Activated naive CD8-positive, alpha-beta T cell treated with anti-CD3 and anti-CD28 coated beads, Interleukin-2, amount 10 ng/mL, durations not matched to agents 7 days and 5 days (primary cell): ENCODE results near the gene SKOR1. TPM values are rescaled to one million over a fixed set of nuclear protein-coding genes. Genes with fewer than 3 reads are reported as not detected.

ENCODE experiments used
- ATAC-seq: fragments of 150-1000 bp; cut with Tn5 transposase; one replicate; pipeline ENCODE4 v1.10.0; 2021; ENCODE audit warnings: low read depth, moderate library complexity
- POLR2A ChIA-PET: fragments of 350-600 bp; sonication (Branson Sonifier 250); formaldehyde crosslinking; loops from one replicate; lab custom pipeline; 2021; ENCODE audit warnings: antibody characterized with exemption; lab: Charles Lee
- DNase-seq: peaks from one replicate; pipeline ENCODE4 v3.0.0; 2021
- H3K27ac Mint-ChIP-seq: one replicate; pipeline ENCODE4 v1.8.0; 2022; ENCODE audit warnings: mild to moderate bottlenecking, mixed read lengths
- H3K27me3 Mint-ChIP-seq: one replicate; pipeline ENCODE4 v1.8.0; 2022; ENCODE audit warnings: mild to moderate bottlenecking, moderate library complexity, mixed read lengths
- H3K36me3 Mint-ChIP-seq: one replicate; pipeline ENCODE4 v1.8.0; 2021; ENCODE audit warnings: mild to moderate bottlenecking, mixed read lengths
- H3K4me1 Mint-ChIP-seq: one replicate; pipeline ENCODE4 v1.8.0; 2021; ENCODE audit warnings: mixed read lengths
- H3K4me3 Mint-ChIP-seq: one replicate; pipeline ENCODE4 v1.8.0; 2022; ENCODE audit warnings: mild to moderate bottlenecking, moderate library complexity, mixed read lengths
- H3K9me3 Mint-ChIP-seq: one replicate; pipeline ENCODE4 v1.8.0; 2021; ENCODE audit warnings: mixed read lengths
- total RNA-seq, 2 experiments: library from RNA; stranded (reverse); gene quantifications; one replicate each; pipeline ENCODE4 v1.2.3, GENCODE V29; 2021

SKOR1 gene
- total RNA-seq, 2 experiments from 2014 or later: 0.71 to 0.89 TPM

DNA sequence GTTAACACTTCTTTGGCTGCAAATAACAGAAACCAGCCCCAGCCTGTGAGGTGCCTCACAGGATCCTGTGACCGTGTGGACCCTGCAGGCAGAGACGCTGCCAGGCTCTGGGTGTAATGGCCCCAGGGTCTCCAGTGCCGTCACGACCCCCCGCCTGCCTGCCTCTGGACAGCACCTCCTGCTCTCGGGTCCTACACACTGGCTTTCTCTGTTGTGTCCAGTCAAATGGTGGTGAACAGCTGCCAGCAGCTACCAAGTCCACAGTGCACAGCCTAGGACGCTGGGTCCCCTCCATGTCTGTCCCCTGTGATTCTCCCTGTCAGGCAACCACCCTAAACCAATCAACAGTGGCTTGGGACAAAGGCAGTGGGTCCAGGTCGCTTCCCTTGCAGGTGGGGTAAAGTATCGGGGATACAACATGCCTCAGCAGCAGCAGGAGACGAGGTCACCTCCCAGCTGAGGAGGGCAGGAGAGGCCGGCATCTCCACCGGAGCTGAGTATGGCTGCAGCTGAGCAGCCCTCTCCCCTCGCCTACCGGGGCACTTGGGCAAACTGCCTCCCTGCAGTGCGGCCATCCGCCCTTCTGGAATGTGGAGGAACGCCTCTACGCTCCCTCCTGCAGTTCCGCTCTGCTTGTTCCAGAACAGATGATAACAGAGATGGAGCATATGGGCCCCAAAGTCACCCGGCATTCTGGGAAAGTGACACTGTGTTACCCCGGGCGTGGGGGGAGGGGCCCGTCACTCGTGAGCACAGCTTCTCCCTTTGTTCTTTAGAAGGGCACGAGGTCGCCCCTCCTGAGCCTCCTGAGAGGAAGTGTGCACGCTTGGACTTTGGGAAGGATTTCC is 21.1 kb upstream of the SKOR1 start:
- H3K4me1 Mint-ChIP-seq: no peaks in the 10 kb centered on the region
- ATAC-seq (no peak), DNase-seq (no peak)
- no peaks in the 10 kb centered on the region for H3K36me3 Mint-ChIP-seq
- H3K4me3 Mint-ChIP-seq: no peak overlapping the region
- no peaks in the 10 kb centered on the region for H3K27me3 Mint-ChIP-seq
- H3K27ac Mint-ChIP-seq: no peak overlapping the region
- no peaks in the 10 kb centered on the region for H3K9me3 Mint-ChIP-seq
- POLR2A ChIA-PET: no interaction called here

DNA sequence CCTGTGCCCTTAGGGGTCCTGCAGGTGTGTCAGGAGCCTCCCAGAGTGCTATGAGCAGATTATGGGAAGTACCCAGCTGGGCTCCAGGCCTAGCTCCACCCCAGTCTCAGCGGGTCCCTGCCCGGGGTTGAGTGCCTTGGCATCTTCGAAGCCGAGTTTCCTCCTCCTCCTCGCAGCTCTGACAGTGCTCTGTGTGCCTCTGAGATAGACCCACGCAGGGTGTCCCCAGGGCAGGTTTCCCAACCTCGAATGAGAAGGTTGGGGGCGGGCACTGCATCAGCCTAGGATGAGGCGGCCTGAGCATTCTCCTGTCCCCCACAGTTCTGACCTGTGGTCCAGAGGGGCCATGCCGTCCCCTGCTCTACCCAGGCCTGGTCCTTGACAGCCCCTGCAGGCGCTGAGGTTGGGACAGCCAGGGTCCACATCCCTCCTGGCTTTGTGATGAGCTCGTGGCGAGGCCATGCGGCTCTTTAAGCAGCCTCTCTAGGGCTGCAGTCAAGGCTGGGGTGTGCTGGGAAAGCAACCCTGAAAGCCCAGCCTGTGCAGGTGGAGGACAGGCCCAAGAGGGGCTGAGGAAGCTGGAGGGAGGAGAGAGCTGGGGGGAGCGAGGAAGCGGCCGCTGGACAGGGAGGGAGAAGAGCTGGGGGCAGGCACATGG is 20.2 kb upstream of the SKOR1 start:
- ATAC-seq: no peak
- no peak overlapping the region for H3K27ac Mint-ChIP-seq
- POLR2A ChIA-PET: no interaction called here
- no peaks in the 10 kb centered on the region for H3K27me3 Mint-ChIP-seq
- no peaks in the 10 kb centered on the region for H3K4me1 Mint-ChIP-seq
- no peaks in the 10 kb centered on the region for H3K36me3 Mint-ChIP-seq
- no peaks in the 10 kb centered on the region for H3K9me3 Mint-ChIP-seq
- DNase-seq: no peak
- H3K4me3 Mint-ChIP-seq: no peak overlapping the region

- no peaks in the 10 kb centered on the region for H3K9me3 Mint-ChIP-seq
- H3K27me3 Mint-ChIP-seq: no peaks in the 10 kb centered on the region
- ATAC-seq: no peak
- no peak for DNase-seq
- POLR2A ChIA-PET: no interaction called here
- no peaks in the 10 kb centered on the region for H3K4me1 Mint-ChIP-seq
- H3K36me3 Mint-ChIP-seq: no peaks in the 10 kb centered on the region
- no peak overlapping the region for H3K4me3 Mint-ChIP-seq
- H3K27ac Mint-ChIP-seq: no peak overlapping the region
These were observed 19.4 kb upstream of the SKOR1 start for GRCh38 chr15:67805666-67806516.

DNA sequence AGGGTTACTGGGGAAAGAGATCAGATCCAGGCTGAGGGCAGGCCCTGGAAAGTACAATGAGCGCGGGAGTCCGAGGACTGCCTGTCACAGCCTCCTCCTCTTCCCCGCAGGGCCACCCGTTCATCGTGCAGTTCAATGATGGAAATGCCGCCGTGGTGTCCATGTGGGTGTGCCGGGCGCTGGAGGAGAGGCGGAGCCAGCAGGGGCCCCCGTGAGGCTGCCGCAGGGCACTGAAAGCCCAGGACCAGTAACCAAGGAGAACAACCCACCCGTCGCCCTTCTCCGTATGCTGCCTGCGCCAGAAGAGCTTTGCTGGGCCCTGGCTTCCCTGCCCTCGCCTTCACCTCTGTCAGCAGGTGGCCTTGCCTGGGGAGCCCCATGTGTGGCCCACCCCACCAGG is 18.8 kb upstream of the SKOR1 start:
- Mint-ChIP-seq H3K4me3 (no peak overlapping the region), H3K36me3 (no peaks in the 10 kb centered on the region)
- DNase-seq: no peak

GRCh38 chr15:67807141-67807540 is 18.2 kb upstream of the SKOR1 start:
- H3K27ac Mint-ChIP-seq: no peak overlapping the region
- DNase-seq: no peak

More for the DNA sequence above, 18.8 kb upstream of the SKOR1 start:
- Mint-ChIP-seq H3K27ac (no peak overlapping the region), H3K9me3 (no peaks in the 10 kb centered on the region), H3K27me3 (no peaks in the 10 kb centered on the region), H3K4me1 (no peaks in the 10 kb centered on the region)
- no peak for ATAC-seq
- POLR2A ChIA-PET: no interaction called here

DNA sequence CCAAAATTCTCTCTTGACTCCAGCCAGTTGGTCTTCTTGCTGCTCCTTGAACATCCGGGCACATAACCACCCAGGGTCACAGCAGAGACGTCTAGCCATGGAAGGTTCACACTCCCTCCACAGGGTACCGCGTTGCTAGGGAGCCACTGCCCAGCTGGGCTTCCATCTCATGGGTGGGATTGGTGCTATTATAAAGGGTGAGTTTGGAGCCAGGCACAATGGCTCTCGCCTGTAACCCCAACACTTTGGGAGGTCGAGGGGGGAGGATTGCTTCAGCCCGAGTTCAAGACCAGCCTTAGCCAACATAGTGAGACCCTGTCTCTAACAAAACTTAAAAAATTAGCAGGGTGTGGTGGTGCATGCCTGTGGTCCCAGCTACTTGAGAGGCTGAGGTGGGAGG is 17.5 kb upstream of the SKOR1 start:
- H3K27me3 Mint-ChIP-seq: peaks cover under 1% of the 10 kb centered on the region
- no peaks in the 10 kb centered on the region for H3K36me3 Mint-ChIP-seq
- DNase-seq (no peak), ATAC-seq (no peak)
- H3K4me3 Mint-ChIP-seq: no peak overlapping the region
- no peak overlapping the region for H3K27ac Mint-ChIP-seq
- POLR2A ChIA-PET: no interaction called here
- H3K9me3 Mint-ChIP-seq: no peaks in the 10 kb centered on the region
- peaks cover 4% of the 10 kb centered on the region for H3K4me1 Mint-ChIP-seq

More at GRCh38 chr15:67807141-67807540, 18.2 kb upstream of the SKOR1 start:
- no peaks in the 10 kb centered on the region for H3K36me3 Mint-ChIP-seq
- no peak overlapping the region for H3K4me3 Mint-ChIP-seq
- POLR2A ChIA-PET: no interaction called here
- no peak for ATAC-seq
- peaks cover 2% of the 10 kb centered on the region for H3K4me1 Mint-ChIP-seq
- no peaks in the 10 kb centered on the region for H3K9me3 Mint-ChIP-seq
- H3K27me3 Mint-ChIP-seq: no peaks in the 10 kb centered on the region

DNA sequence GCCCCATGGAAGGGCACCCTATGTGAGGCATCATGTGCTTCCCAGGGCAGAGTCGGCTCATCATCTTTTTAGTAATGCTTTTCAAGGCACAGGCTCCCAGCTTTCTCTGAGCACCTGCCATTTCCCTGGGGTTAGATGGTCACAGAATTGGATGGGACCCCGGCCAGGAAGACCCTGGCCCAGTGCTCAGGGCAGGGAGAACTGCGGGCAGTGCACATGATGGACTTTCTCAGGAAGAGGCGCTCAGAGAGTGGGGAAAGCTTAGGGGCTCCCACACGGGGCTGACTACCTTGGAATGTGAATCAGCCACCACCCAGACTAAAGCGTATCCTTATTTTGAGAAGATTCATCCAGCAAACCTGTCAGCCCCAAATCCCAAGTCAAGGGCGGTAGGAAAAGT is 16.5 kb upstream of the SKOR1 start:
- H3K4me1 Mint-ChIP-seq: peaks cover 4% of the 10 kb centered on the region
- POLR2A ChIA-PET: no interaction called here
- DNase-seq (no peak), ATAC-seq (no peak)
- H3K27me3 Mint-ChIP-seq: peaks cover 2% of the 10 kb centered on the region
- no peak overlapping the region for H3K4me3 Mint-ChIP-seq
- H3K36me3 Mint-ChIP-seq: no peaks in the 10 kb centered on the region
- no peak overlapping the region for H3K27ac Mint-ChIP-seq
- H3K9me3 Mint-ChIP-seq: no peaks in the 10 kb centered on the region

DNA sequence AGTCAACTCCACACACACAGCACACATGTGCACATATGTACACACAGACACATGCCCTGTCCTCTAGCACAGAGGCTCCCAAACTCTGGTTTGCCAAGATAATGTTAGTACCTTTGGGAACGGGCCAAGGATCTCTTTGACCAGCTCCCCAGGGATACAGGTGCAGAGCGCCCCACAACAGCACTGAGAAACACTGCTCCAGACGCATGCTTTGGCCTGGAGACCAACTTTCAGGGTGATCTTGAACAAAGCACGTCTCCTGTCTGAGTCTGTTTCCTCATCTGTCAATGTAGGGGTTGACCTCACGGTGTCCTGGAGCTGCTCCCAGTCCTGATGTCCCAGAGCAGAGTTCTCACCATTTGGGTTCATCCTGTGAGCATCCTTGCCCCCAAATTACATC is 15.9 kb upstream of the SKOR1 start:
- H3K36me3 Mint-ChIP-seq: no peaks in the 10 kb centered on the region
- H3K27me3 Mint-ChIP-seq: peaks cover 2% of the 10 kb centered on the region
- POLR2A ChIA-PET: interaction anchor here (0.5 kb wide), 1 partner anchor 1213 kb away, joined by 3 read pairs; no protein-coding TSS in a partner anchor
- ATAC-seq: no peak
- no peak overlapping the region for H3K4me3 Mint-ChIP-seq
- no peaks in the 10 kb centered on the region for H3K9me3 Mint-ChIP-seq
- no peak for DNase-seq
- H3K27ac Mint-ChIP-seq: no peak overlapping the region
- peaks cover 4% of the 10 kb centered on the region for H3K4me1 Mint-ChIP-seq

GRCh38 chr15:67809866-67810265 is 15.4 kb upstream of the SKOR1 start:
- no peaks in the 10 kb centered on the region for H3K36me3 Mint-ChIP-seq
- H3K9me3 Mint-ChIP-seq: no peaks in the 10 kb centered on the region
- H3K4me1 Mint-ChIP-seq: peaks cover 4% of the 10 kb centered on the region
- ATAC-seq (no peak), DNase-seq (no peak)
- H3K27ac Mint-ChIP-seq: no peak overlapping the region
- POLR2A ChIA-PET: interaction anchor here (0.5 to 0.6 kb wide), 2 partner anchors 79 to 1213 kb away, joined by 3 to 6 read pairs; no protein-coding TSS in a partner anchor
- H3K4me3 Mint-ChIP-seq: no peak overlapping the region
- H3K27me3 Mint-ChIP-seq: peaks cover 2% of the 10 kb centered on the region

DNA sequence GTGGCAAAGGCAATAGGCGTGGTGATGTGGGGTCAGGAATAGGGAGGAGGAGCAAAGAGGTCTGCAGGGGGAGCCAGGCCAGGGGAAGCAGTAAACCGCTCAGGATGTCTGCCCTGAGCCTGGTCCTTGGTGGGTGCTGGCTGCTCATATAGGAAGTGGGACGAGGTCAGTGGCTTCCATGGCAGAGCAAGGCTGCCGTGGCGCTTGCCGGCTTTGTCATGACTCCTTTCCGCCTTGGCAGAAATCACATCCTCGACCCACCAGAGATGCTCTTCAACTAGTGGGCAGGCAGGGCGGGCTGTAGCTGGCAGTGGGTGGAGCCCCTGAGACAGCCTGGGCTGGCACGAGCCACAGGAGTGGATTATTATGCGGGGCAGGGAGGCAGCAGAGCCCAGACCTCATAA is 13.1 kb upstream of the SKOR1 start:
- DNase-seq (no peak), ATAC-seq (peak; percentile 14)
- POLR2A ChIA-PET: interaction anchor here (0.6 kb wide), 1 partner anchor 530 kb away, joined by 3 read pairs; no protein-coding TSS in a partner anchor
- no peak overlapping the region for H3K4me3 Mint-ChIP-seq
- peaks cover 11% of the 10 kb centered on the region for H3K27me3 Mint-ChIP-seq
- H3K9me3 Mint-ChIP-seq: no peaks in the 10 kb centered on the region
- H3K4me1 Mint-ChIP-seq: peaks cover 4% of the 10 kb centered on the region
- H3K36me3 Mint-ChIP-seq: no peaks in the 10 kb centered on the region
- no peak overlapping the region for H3K27ac Mint-ChIP-seq

DNA sequence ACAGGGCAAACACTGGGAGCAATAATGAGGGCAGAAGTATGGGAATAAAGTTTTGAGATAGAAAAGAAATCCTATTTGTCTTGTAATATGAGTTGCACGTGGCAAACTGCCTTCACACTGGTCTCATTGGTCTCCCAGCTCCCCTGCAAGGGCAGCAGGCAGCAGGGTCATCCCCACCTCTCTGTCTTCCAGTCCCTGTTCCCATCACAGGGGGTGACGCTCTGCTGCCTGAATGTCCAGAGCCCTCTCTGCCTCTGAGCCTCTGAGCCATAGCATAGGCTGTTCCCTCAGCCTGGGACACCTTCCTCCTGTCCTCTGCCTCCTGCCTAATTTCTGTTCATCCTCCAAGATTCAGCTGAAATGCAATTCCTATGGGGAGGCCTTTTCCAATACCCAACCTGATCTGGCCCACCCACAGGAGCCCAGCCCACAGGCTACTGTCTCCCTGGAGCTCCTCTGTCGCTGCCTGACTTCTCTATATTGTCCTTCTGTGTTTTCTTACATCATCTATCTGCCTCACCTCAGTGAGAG is 12.1 kb upstream of the SKOR1 start:
- H3K27ac Mint-ChIP-seq: no peak overlapping the region
- H3K9me3 Mint-ChIP-seq: no peaks in the 10 kb centered on the region

DNA sequence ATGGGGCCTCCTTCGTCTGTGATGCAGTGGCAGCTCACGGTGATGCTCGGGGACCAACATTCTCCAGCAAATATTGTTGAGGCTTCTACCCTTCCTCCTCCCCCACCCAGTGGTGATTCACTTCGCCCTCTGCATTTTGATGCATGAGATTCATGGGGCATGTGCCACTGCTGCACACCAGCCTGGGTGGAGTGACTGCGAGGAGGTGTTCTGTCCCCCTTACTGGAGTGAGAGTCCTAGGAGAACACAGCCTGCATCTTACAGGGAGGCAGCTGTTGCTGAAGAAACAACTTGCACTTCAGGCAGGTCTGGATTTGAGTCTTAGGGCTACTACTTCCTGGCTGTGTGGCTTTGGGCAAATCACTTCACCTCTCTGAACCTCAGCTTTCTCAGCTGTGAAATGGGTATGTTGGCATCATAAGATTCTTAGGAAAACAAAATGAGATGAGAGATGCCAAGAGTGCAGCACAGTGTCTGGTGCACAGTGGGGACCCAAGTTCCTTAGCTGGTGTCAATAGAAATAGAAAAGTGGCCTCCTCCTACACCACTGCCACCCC is 10.2 kb upstream of the SKOR1 start:
- Mint-ChIP-seq H3K36me3 (no peaks in the 10 kb centered on the region), H3K27me3 (peaks cover 32% of the 10 kb centered on the region), H3K9me3 (no peaks in the 10 kb centered on the region), H3K27ac (no peak overlapping the region), H3K4me1 (peaks cover 4% of the 10 kb centered on the region), H3K4me3 (no peak overlapping the region)
- POLR2A ChIA-PET: no interaction called here
- ATAC-seq (no peak), DNase-seq (no peak)

More for the DNA sequence above, 12.1 kb upstream of the SKOR1 start:
- Mint-ChIP-seq H3K27me3 (peaks cover 15% of the 10 kb centered on the region), H3K4me3 (no peak overlapping the region), H3K4me1 (peaks cover 4% of the 10 kb centered on the region), H3K36me3 (no peaks in the 10 kb centered on the region)
- POLR2A ChIA-PET: no interaction called here
- DNase-seq: no peak
- ATAC-seq: no peak

DNA sequence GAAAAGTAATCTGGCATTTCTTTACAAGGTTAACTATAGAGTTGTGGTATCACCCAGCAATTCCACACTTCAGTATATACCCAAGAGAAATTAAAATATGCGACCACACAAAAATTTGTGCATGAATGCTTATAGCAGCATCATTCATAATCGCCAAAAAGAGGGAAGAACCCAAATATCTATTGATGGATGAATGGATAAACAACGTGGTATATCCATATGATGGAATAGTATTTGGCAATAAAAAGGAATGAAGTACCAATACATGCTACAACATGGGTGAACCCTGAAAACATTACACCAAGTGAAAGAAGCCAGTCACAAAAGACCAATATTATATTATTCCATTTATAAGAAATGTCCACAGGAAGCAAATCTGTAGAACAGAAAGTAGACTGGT is 8.6 kb upstream of the SKOR1 start:
- H3K27ac Mint-ChIP-seq: no peak overlapping the region
- H3K36me3 Mint-ChIP-seq: no peaks in the 10 kb centered on the region
- H3K4me1 Mint-ChIP-seq: peaks cover 9% of the 10 kb centered on the region
- POLR2A ChIA-PET: no interaction called here
- H3K4me3 Mint-ChIP-seq: no peak overlapping the region
- ATAC-seq: no peak
- no peak for DNase-seq
- H3K9me3 Mint-ChIP-seq: no peaks in the 10 kb centered on the region
- peaks cover 48% of the 10 kb centered on the region for H3K27me3 Mint-ChIP-seq
